Liver (tissue), 9 donors: ENCODE results near the gene RALGPS1. TPM values are rescaled to one million over a fixed set of nuclear protein-coding genes. Genes with fewer than 3 reads are reported as not detected.

Experiments used
- DNase-seq: peaks from one replicate; pipeline ENCODE4 v3.0.0-alpha.2; 2017; ENCODE audit warnings: low spot score
- H3K27ac ChIP-seq, 2 donors: one replicate each; pipeline ENCODE4 v1.7.0; 2013; ENCODE audit warnings: inconsistent platforms in 2 of 2, low read length in 2 of 2, control low read depth in 1 of 2, low read depth in 1 of 2, mild to moderate bottlenecking in 1 of 2
- H3K27me3 ChIP-seq, 4 donors: one replicate each; pipeline versions ENCODE4 v1.6.1 to v1.7.0; 2013; ENCODE audit warnings: low read length in 3 of 4, inconsistent platforms in 1 of 4, mild to moderate bottlenecking in 1 of 4, moderate library complexity in 1 of 4; ENCODE audit not compliant: control insufficient read depth in 4 of 4, insufficient read depth in 4 of 4
- H3K36me3 ChIP-seq, 4 donors: one replicate each; pipeline versions ENCODE4 v1.6.1 to v1.7.0; 2013; ENCODE audit warnings: low read length in 3 of 4, mild to moderate bottlenecking in 3 of 4, low read depth in 1 of 4, moderate library complexity in 1 of 4; ENCODE audit not compliant: control insufficient read depth in 4 of 4, insufficient read depth in 3 of 4
- H3K4me1 ChIP-seq, 4 donors: one replicate each; pipeline versions ENCODE4 v1.6.1 to v1.7.0; 2013; ENCODE audit warnings: low read length in 3 of 4, mild to moderate bottlenecking in 3 of 4, moderate library complexity in 1 of 4; ENCODE audit not compliant: control insufficient read depth in 4 of 4, insufficient read depth in 4 of 4
- H3K4me3 ChIP-seq, 3 donors: one replicate each; pipeline versions ENCODE4 v1.6.1 to v1.7.0; 2013; ENCODE audit warnings: low read length in 3 of 3, control low read depth in 1 of 3, low read depth in 1 of 3, mild to moderate bottlenecking in 1 of 3
- H3K9ac ChIP-seq, 2 donors: one replicate each; pipeline ENCODE4 v1.7.0; 2013; ENCODE audit warnings: low read length in 2 of 2, mild to moderate bottlenecking in 2 of 2, moderate library complexity in 2 of 2, control low read depth in 1 of 2, low read depth in 1 of 2
- H3K9me3 ChIP-seq, 4 donors: one replicate each; pipeline versions ENCODE4 v1.6.1 to v1.7.0; 2013; ENCODE audit warnings: low read length in 3 of 4; ENCODE audit not compliant: control insufficient read depth in 4 of 4
- CTCF ChIP-seq: fragments of 150-350 bp; IDR thresholded peaks from 2 replicates; pipeline ENCODE4 v1.5.1; 2017; ENCODE audit warnings: improper control_type of control experiment, low read depth, low read length; ENCODE audit not compliant: missing input control
- EGR1 ChIP-seq, 2 donors: IDR thresholded peaks; 2 replicates each; pipeline ENCODE4 v1.6.1; 2016 to 2018; ENCODE audit warnings: antibody characterized with exemption in 2 of 2, low read depth in 2 of 2
- FOXA1 ChIP-seq: IDR thresholded peaks from 2 replicates; pipeline ENCODE4 v1.6.1; 2016; ENCODE audit warnings: antibody characterized with exemption
- FOXA2 ChIP-seq: IDR thresholded peaks from 2 replicates; pipeline ENCODE4 v1.6.1; 2016; ENCODE audit warnings: antibody characterized with exemption
- GABPA ChIP-seq, 2 donors: IDR thresholded peaks in 1 of 2; conservative IDR thresholded peaks in 1 of 2; 2 replicates each; pipeline ENCODE4 v1.6.1; 2016; ENCODE audit warnings: antibody characterized with exemption in 2 of 2, mild to moderate bottlenecking in 1 of 2, moderate library complexity in 1 of 2
- HNF4A ChIP-seq, 2 donors: conservative IDR thresholded peaks; 2 replicates each; pipeline ENCODE4 v1.6.1; 2016; ENCODE audit warnings: antibody characterized with exemption in 2 of 2, mild to moderate bottlenecking in 2 of 2
- JUND ChIP-seq, 2 donors: IDR thresholded peaks; 2 replicates each; pipeline ENCODE4 v1.6.1; 2016; ENCODE audit warnings: antibody characterized with exemption in 2 of 2
- MAX ChIP-seq: IDR thresholded peaks from 2 replicates; pipeline ENCODE4 v1.6.1; 2016; ENCODE audit warnings: antibody characterized with exemption
- NR2F2 ChIP-seq: IDR thresholded peaks from 2 replicates; pipeline ENCODE4 v1.6.1; 2016; ENCODE audit warnings: antibody characterized with exemption
- RAD21 ChIP-seq, 2 donors: IDR thresholded peaks; 2 replicates each; pipeline ENCODE4 v1.6.1; 2016; ENCODE audit warnings: antibody characterized with exemption in 2 of 2, mild to moderate bottlenecking in 2 of 2
- REST ChIP-seq: IDR thresholded peaks from 2 replicates; pipeline ENCODE4 v1.6.1; 2016; ENCODE audit warnings: antibody characterized with exemption, mild to moderate bottlenecking
- RXRA ChIP-seq, 2 donors: IDR thresholded peaks; 2 replicates each; pipeline ENCODE4 v1.6.1; 2017 to 2018; ENCODE audit warnings: antibody characterized with exemption in 2 of 2, mild to moderate bottlenecking in 1 of 2
- SP1 ChIP-seq: IDR thresholded peaks from 2 replicates; pipeline ENCODE4 v1.6.1; 2018; ENCODE audit warnings: antibody characterized with exemption, mild to moderate bottlenecking
- TAF1 ChIP-seq: conservative IDR thresholded peaks from 2 replicates; pipeline ENCODE4 v1.6.1; 2016; ENCODE audit warnings: antibody characterized with exemption, mild to moderate bottlenecking
- YY1 ChIP-seq: IDR thresholded peaks from 2 replicates; pipeline ENCODE4 v1.6.1; 2016; ENCODE audit warnings: antibody characterized with exemption, mild to moderate bottlenecking
- WGBS: extraction: QIAGEN DNeasy Blood & Tissue Kit; methylation state at CpG from one replicate; pipeline ENCODE4 v1.1.7; 2013; 5-methylcytosine and 5-hydroxymethylcytosine counted together
- polyA plus RNA-seq, 2 donors: library from polyadenylated mRNA; stranded (reverse) in 1 of 2; unstranded in 1 of 2; fragments of 200-250 nt in 1 of 2; fragments of >200 nt in 1 of 2; fragmentation: Nextera tagmentation in 1 of 2; extraction: Ambion mirVana in 1 of 2; gene quantifications; one replicate each; pipeline versions ENCODE4 v1.2.1 to v1.2.3, GENCODE V29; 2013 to 2015
- total RNA-seq, 2 donors: library from RNA; depleted of rRNA; stranded (reverse); fragments of >200 nt; gene quantifications; one replicate each; pipeline ENCODE4 v1.2.3, GENCODE V29; 2014
- TF ChIP-seq, protein P1 (sequence below): IDR thresholded peaks from 2 replicates; pipeline ENCODE4 v1.6.1; 2016; ENCODE audit warnings: antibody characterized with exemption
- donor health status: healthy.
- donor health status: healthy.
- donor health status: healthy.
- donor health status: healthy.
- donor health status: healthy.

Gene RALGPS1
- total and polyA plus RNA-seq, 4 donors, result 1.4 to 2.7 (median 2.0) TPM

GRCh38 chr9:126875756-126876510 lies 38.6 kb upstream of the RALGPS1 start:
- peaks cover 5 to 17% (median 8%) of the 10 kb centered on the region in 4 donors for H3K36me3 ChIP-seq
- no peaks in the 10 kb centered on the region for H3K9me3 ChIP-seq
- no peak overlapping the region for H3K9ac ChIP-seq
- no peak overlapping the region for H3K27ac ChIP-seq
- no peak for DNase-seq
- H3K27me3 ChIP-seq, result no peaks in the 10 kb centered on the region
- WGBS, result 71% methylated on average over 4 of the region's 4 CpGs
- no peak overlapping the region for H3K4me3 ChIP-seq
- TF ChIP-seq, protein P1, sequence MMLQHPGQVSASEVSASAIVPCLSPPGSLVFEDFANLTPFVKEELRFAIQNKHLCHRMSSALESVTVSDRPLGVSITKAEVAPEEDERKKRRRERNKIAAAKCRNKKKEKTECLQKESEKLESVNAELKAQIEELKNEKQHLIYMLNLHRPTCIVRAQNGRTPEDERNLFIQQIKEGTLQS, result no peak
- TF ChIP-seq FOXA1, result no peak
- no peak for TF ChIP-seq GABPA (IDR thresholded peaks at IDR 0.05 in 1 of 2, conservative IDR thresholded peaks at IDR 0.05 in 1 of 2)
- no peak for TF ChIP-seq NR2F2
- no peak for TF ChIP-seq CTCF
- no peak for TF ChIP-seq EGR1 (IDR thresholded peaks at IDR 0.05; ENCODE audit: low read depth in 2 of 2)
- no peak for TF ChIP-seq JUND (IDR thresholded peaks at IDR 0.05)
- TF ChIP-seq HNF4A (conservative IDR thresholded peaks at IDR 0.05), result no peak
- TF ChIP-seq RXRA (IDR thresholded peaks at IDR 0.05), result no peak
- TF ChIP-seq REST, result no peak
- TF ChIP-seq SP1, result no peak
- no peaks in the 10 kb centered on the region for H3K4me1 ChIP-seq

- Histone ChIP-seq H3K27me3 (no peaks in the 10 kb centered on the region), H3K9ac (no peak overlapping the region), H3K36me3 (peaks cover 5 to 19% (median 10%) of the 10 kb centered on the region in 4 donors), H3K4me1 (no peaks in the 10 kb centered on the region), H3K27ac (no peak overlapping the region), H3K9me3 (no peaks in the 10 kb centered on the region), H3K4me3 (no peak overlapping the region)
- no peak for DNase-seq
- 88% methylated on average over 4 of the region's 4 CpGs for WGBS
- no peak for TF ChIP-seq MAX
- no peak for TF ChIP-seq NR2F2
- no peak for TF ChIP-seq FOXA2
- TF ChIP-seq HNF4A (conservative IDR thresholded peaks at IDR 0.05), result no peak
- no peak for TF ChIP-seq CTCF
- TF ChIP-seq, protein P1, result no peak
- TF ChIP-seq FOXA1, result no peak
- TF ChIP-seq RXRA (IDR thresholded peaks at IDR 0.05), result no peak
- no peak for TF ChIP-seq REST
- no peak for TF ChIP-seq YY1
- no peak for TF ChIP-seq JUND (IDR thresholded peaks at IDR 0.05)
- no peak for TF ChIP-seq TAF1
- TF ChIP-seq RAD21 (IDR thresholded peaks at IDR 0.05), result no peak
These were observed 38.1 kb upstream of the RALGPS1 start for GRCh38 chr9:126876531-126876930.
